ENCODE data around the gene LAMC2.
A peak's percentile ranks its signal among the peaks of the same experiment; 100 is the strongest.

- TF ChIP-seq, protein P1, sequence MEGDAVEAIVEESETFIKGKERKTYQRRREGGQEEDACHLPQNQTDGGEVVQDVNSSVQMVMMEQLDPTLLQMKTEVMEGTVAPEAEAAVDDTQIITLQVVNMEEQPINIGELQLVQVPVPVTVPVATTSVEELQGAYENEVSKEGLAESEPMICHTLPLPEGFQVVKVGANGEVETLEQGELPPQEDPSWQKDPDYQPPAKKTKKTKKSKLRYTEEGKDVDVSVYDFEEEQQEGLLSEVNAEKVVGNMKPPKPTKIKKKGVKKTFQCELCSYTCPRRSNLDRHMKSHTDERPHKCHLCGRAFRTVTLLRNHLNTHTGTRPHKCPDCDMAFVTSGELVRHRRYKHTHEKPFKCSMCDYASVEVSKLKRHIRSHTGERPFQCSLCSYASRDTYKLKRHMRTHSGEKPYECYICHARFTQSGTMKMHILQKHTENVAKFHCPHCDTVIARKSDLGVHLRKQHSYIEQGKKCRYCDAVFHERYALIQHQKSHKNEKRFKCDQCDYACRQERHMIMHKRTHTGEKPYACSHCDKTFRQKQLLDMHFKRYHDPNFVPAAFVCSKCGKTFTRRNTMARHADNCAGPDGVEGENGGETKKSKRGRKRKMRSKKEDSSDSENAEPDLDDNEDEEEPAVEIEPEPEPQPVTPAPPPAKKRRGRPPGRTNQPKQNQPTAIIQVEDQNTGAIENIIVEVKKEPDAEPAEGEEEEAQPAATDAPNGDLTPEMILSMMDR (conservative IDR thresholded peaks at IDR 0.05): peak; percentile 81
- TF ChIP-seq ZFX (IDR thresholded peaks at IDR 0.05): no peak
These were observed 41.6 kb downstream of the LAMC2 start for GRCh38 chr1:183227422-183228346.
